BE2C (cell line): ENCODE measurements around the gene VPS8.

Source experiments
- DNase-seq: peaks from one replicate; pipeline ENCODE4 v3.0.0-alpha.2; 2020
- H3K27me3 ChIP-seq: fragments of 250-450 bp; sonication (Bioruptor Pico); 2 replicates; pipeline ENCODE4 v1.5.1; 2020; ENCODE audit warnings: mild to moderate bottlenecking
- H3K36me3 ChIP-seq: fragments of 250-450 bp; sonication (Bioruptor Pico); 2 replicates; pipeline ENCODE4 v1.5.1; 2020; ENCODE audit warnings: mild to moderate bottlenecking
- H3K4me1 ChIP-seq: fragments of 250-450 bp; sonication (Bioruptor Pico); 2 replicates; pipeline ENCODE4 v1.5.1; 2020
- H3K4me3 ChIP-seq: 2 replicates; pipeline ENCODE4 v1.5.1; 2011; ENCODE audit warnings: low read depth, low read length
- H3K9me3 ChIP-seq: fragments of 250-450 bp; sonication (Bioruptor Pico); 2 replicates; pipeline ENCODE4 v1.5.1; 2020
- CTCF ChIP-seq: IDR thresholded peaks from 2 replicates; pipeline ENCODE4 v1.5.1; 2012; ENCODE audit warnings: mild to moderate bottlenecking, low read depth, low read length

Gene VPS8

GRCh38 chr3:185051801-185052200 is 239.8 kb downstream of the VPS8 start:
- Histone ChIP-seq H3K27me3 (no peaks in the 10 kb centered on the region), H3K36me3 (peaks cover 7% of the 10 kb centered on the region), H3K4me3 (no peak overlapping the region), H3K9me3 (no peaks in the 10 kb centered on the region), H3K4me1 (no peaks in the 10 kb centered on the region)
- no peak for DNase-seq
- no peak for TF ChIP-seq CTCF

- Histone ChIP-seq H3K27me3 (no peaks in the 10 kb centered on the region), H3K4me1 (no peaks in the 10 kb centered on the region), H3K36me3 (peaks cover 7% of the 10 kb centered on the region), H3K4me3 (no peak overlapping the region), H3K9me3 (no peaks in the 10 kb centered on the region)
- no peak for TF ChIP-seq CTCF
- no peak for DNase-seq
These were observed 240.7 kb downstream of the VPS8 start for GRCh38 chr3:185052631-185053030.

GRCh38 chr3:185056908-185057307 is 244.9 kb downstream of the VPS8 start:
- DNase-seq: no peak
- Histone ChIP-seq H3K27me3 (no peaks in the 10 kb centered on the region), H3K36me3 (0 out of 2 replicates have a peak, but pooled peaks cover 4% of the 10 kb centered on the region), H3K9me3 (no peaks in the 10 kb centered on the region), H3K4me1 (no peaks in the 10 kb centered on the region), H3K4me3 (no peak overlapping the region)
- no peak for TF ChIP-seq CTCF

- H3K4me3 ChIP-seq: no peak overlapping the region
- no peak for DNase-seq
- H3K4me1 ChIP-seq: no peaks in the 10 kb centered on the region
- no peaks in the 10 kb centered on the region for H3K9me3 ChIP-seq
- no peaks in the 10 kb centered on the region for H3K27me3 ChIP-seq
- no peak for TF ChIP-seq CTCF
- 0 out of 2 replicates have a peak, but pooled peaks cover 4% of the 10 kb centered on the region for H3K36me3 ChIP-seq
These were observed 245.9 kb downstream of the VPS8 start for GRCh38 chr3:185057829-185058228.

- TF ChIP-seq CTCF: no peak
- no peak overlapping the region for H3K4me3 ChIP-seq
- H3K27me3 ChIP-seq: no peaks in the 10 kb centered on the region
- no peaks in the 10 kb centered on the region for H3K9me3 ChIP-seq
- no peaks in the 10 kb centered on the region for H3K36me3 ChIP-seq
- DNase-seq: no peak
- H3K4me1 ChIP-seq: no peaks in the 10 kb centered on the region
These were observed 246.8 kb downstream of the VPS8 start for GRCh38 chr3:185058796-185059195.

GRCh38 chr3:185059766-185060165 is 247.8 kb downstream of the VPS8 start:
- Histone ChIP-seq H3K9me3 (no peaks in the 10 kb centered on the region), H3K27me3 (no peaks in the 10 kb centered on the region), H3K4me3 (no peak overlapping the region), H3K4me1 (no peaks in the 10 kb centered on the region), H3K36me3 (no peaks in the 10 kb centered on the region)
- no peak for TF ChIP-seq CTCF
- DNase-seq: no peak
